Activated gamma-delta T cell (primary cell): ENCODE data around the gene SLC7A6.

ENCODE experiments used
- DNase-seq: peaks from one replicate; lab custom pipeline; 2025; lab: John Stamatoyannopoulos, UW

The SLC7A6 gene

GRCh38 chr16:68257251-68257905 lies 6.9 kb upstream of the SLC7A6 start:
- DNase-seq: no peak

- no peak for DNase-seq
Observed at GRCh38 chr16:68257906-68258800, 6.2 kb upstream of the SLC7A6 start.

DNA sequence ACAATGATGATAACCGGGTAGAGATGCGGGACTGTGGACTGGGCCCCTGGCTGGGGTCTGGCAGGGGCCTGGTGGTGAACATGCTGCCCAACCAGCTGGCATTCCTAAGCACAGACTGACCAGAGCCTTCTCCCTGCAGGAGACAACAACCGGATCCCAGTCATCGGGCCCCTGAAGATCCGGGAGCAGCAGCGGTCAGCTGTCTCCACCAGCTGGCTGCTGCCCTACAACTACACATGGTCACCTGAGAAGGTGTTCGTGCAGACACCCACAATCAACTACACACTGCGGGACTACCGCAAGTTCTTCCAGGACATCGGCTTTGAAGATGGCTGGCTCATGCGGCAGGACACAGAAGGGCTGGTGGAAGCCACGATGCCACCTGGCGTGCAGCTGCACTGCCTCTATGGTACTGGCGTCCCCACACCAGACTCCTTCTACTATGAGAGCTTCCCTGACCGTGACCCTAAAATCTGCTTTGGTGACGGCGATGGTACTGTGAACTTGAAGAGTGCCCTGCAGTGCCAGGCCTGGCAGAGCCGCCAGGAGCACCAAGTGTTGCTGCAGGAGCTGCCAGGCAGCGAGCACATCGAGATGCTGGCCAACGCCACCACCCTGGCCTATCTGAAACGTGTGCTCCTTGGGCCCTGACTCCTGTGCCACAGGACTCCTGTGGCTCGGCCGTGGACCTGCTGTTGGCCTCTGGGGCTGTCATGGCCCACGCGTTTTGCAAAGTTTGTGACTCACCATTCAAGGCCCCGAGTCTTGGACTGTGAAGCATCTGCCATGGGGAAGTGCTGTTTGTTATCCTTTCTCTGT lies 5.1 kb upstream of the SLC7A6 start:
- DNase-seq: no peak

DNA sequence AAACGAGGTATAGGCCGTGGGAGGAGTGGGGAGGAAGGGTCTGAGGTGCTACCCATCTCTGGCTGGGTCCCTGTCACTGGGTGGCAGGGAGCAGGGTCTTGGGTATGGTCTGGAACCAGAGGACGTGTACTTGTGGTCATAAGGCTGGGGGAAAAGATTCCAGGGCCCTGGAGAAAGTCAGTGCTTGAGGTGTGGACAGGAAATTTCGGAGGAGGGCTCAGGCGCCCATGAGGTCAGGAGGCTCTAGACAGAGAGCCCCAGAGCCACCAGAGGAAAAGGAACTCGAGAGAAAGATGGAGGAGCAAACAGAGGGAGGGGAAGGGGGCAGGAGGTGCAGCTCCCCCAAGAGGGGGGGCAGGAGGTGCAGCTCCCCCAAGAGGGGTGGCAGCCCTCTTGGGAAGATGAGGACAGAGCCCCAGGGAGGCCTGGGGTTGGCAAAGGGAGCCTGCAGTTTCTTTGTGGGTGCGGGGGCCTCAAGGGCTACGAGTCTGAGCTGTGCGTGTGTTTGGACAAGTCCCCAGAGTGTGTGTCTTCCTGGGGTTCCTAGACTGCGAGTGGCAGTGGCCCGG lies 683 bp upstream of the SLC7A6 start:
- DNase-seq: no peak

- DNase-seq: no peak
Observed at GRCh38 chr16:68265078-68265920, 973 bp downstream of the SLC7A6 start.

DNA sequence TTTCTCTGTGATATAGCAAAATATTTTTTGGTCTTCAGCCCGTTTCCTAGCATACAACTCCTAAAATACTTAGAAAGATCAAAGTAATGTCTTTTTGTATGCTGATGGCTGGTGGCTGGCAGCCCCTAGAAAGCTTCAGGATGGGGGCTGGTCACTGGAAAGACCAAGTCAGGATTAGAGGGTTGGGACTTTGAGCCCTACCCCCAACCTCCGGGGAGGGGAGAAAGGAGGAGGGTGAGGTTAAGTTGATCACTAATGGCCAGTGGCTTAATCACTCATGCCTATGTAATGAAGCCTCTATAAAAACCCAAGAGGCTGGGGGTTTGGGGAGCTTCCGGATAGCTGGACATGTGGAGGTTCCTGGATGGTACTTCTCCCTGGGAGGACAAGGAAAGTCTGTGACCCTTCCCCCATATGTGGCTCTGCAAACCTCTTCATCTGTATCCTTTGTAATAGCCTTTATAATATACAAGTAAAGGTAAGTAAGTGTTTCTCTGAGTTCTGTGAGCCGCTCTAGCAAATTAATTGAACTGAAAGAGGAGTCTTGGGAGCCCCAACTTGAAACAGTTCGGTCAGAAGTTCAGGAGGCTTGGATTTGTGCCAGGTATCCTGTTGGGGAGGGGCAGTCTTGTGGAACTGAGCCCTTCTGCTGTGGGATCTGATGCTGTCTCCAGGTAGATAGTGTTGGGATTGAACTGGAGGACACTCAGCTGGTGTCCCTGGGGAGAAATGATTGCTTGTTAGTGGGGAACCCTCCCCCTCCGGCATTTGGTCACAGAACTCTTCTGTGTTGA lies 3.5 kb downstream of the SLC7A6 start:
- DNase-seq: no peak

DNA sequence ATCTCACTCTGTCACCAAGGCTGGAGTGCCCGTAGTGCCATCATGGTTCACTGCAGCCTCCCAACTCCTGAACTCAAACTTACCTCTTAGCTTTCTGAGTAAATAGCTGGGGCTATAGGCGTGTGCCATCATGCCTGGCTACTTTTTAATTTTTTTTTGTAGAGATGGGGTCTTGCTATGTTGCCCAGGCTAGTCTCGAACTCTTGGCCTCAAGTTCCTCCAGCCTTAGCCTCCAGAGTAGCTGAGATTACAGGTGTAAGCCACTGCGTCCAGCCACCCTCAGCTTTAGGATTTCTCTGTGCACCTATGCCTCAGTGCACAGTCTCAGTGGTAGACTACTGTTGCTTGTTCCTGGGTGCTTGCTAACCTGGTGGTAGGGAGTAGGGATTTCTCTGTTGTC lies 5.5 kb downstream of the SLC7A6 start:
- DNase-seq: no peak

DNA sequence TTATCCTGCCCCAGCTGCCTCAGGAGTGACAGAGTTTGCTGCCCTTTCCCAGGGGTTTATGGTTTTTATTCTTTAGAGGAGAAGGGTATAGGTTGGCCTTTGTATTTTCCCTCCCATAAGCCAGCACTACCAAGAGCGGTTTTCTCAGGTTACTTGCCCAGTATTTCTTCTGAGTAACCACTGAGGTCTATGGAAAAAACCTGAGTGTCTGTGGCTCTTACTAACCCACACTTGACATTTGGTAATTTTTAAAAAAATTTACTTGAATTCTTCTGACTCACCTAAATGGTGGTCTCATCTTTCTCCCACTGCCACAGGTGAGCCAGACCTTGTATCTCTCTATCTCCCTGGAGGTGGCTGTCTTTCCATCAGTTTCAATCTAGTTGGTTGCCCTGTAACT lies 6.0 kb downstream of the SLC7A6 start:
- DNase-seq: no peak

DNA sequence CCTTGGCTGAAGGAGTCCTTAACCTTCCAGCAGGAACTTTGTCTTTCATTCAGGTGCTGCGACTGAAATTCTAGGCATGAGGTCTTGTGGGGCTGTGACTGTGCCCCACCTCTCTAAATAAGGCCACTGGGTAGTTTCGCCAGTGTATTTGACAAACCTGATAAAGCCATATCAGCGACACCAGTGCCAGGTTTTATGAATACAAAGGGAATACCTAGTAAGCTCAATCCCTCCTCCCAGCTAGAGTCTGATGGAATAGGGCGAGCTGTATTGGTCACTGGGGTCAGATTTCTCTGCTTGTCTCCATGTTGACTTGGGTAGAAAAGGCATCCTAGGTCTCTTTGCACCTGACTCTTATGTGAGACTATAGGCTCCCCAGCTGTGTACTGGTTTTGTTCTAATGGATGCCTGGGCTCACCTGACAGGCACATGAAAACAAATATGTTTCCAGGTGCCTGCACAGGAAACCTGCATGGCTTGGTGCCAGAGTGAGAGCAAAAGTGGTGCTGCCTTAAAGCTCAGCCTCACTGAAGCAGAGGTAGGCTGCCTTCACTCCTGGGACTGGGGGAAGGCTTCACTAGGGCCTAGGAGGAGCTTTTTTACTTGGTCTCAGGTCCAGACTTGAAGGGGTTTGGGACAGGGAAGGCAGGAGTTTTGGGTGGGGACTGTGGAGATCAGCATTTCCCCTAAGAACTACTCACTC lies 8.3 kb downstream of the SLC7A6 start:
- no peak for DNase-seq

GRCh38 chr16:68273459-68273858 lies 9.1 kb downstream of the SLC7A6 start:
- DNase-seq: no peak

GRCh38 chr16:68273896-68274295 lies 9.6 kb downstream of the SLC7A6 start:
- DNase-seq: no peak

- DNase-seq: no peak
Observed at GRCh38 chr16:68274441-68274840, 10.1 kb downstream of the SLC7A6 start.

GRCh38 chr16:68275611-68276191 lies 11.4 kb downstream of the SLC7A6 start:
- no peak for DNase-seq

DNA sequence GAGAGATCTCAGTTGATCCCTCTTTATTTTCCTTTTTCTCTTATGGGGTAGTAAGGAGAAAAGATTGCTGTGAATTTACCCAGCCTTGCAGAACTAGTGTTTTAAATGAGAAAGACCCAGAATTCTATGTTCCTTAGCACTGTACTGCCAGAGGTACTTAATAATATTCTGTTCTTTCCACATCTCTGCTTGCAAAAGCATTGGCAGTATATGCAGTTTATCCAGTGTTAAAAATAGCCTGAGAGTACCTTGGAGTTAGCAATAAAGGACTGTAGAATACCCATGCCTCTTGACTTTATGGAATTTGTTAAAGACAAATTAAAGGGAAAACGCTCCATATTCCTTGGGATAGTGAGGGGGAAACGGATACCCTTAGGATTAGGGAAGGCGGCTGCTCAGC lies 11.9 kb downstream of the SLC7A6 start:
- no peak for DNase-seq

DNA sequence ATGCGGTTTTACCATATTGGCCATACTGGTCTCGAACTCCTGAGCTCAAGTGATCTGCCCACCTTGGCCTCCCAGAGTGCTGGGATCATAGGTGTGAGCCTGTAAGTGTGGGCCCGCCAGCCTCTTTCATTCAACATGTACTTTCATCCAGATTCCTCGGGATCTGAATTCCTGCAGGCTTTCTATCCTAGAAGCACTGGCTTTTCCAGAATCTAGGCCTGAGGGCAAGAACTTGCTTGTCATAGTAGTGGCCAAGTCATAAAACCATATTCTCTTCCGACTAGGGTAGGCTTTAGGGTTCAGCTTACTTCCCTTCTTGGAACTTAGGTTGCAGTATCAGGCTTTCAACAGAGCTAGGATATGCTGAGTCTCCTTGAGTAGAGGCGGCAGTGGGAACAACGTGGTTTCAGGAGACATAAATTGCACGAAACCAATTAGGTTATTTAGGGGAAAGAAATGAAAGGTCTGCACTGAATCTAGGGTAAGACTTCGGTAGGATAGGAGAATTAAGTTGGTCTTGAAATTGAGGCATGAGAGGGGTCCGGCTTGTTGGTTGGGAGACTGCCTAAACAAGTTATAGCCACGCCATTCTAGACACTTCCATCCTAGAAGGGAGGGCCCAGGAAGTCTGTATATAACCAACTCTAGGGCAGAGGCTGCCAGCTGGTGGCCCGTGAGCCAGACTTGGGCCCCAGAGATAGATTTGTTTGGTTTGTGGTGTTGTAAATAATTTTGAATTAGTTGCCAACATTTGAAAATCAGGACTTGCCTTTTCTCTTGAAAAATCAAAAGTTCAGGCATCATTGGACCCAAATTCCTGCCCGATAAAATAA lies 15.6 kb downstream of the SLC7A6 start:
- no peak for DNase-seq

- no peak for DNase-seq
Observed at GRCh38 chr16:68281368-68282063, 17.2 kb downstream of the SLC7A6 start.

GRCh38 chr16:68282064-68282452 lies 17.7 kb downstream of the SLC7A6 start:
- no peak for DNase-seq

- no peak for DNase-seq
Observed at GRCh38 chr16:68283346-68283745, 19.0 kb downstream of the SLC7A6 start.
